ENCODE measurements around the gene SPINK8. TPM values are rescaled to one million over a fixed set of nuclear protein-coding genes. Genes with fewer than 3 reads are reported as not detected.

SPINK8 gene
- total and polyA plus RNA-seq, 2 experiments from 2014 or later = not detected

- H2AFZ ChIP-seq = no peak overlapping the region
- no peak for DNase-seq
- TF ChIP-seq EZH2phosphoT487 (IDR thresholded peaks at IDR 0.05; ENCODE audit: insufficient read depth, low read depth) = no peak
- no peak for TF ChIP-seq EZH2 (IDR thresholded peaks at IDR 0.05; ENCODE audit: insufficient read depth, poor library complexity, severe bottlenecking)
- 100% methylated on average over 2 of the region's 2 CpGs for WGBS, 2 experiments (ENCODE audit: low coverage in 1 of 2, low lambda C conversion rate in 2 of 2, missing lambda C conversion rate in 2 of 2)
- H3K27ac ChIP-seq = no peak overlapping the region
- H3K9me2 ChIP-seq (ENCODE audit: insufficient read depth) = no peaks in the 10 kb centered on the region
- peaks cover 12% of the 10 kb centered on the region; the same call in 1 of the 2 replicates for H3K4me1 ChIP-seq (ENCODE audit: insufficient read depth)
- no peak overlapping the region for H3K4me2 ChIP-seq (ENCODE audit: unreplicated experiment)
- peaks cover 28% of the 10 kb centered on the region for H3K79me2 ChIP-seq (ENCODE audit: insufficient read depth)
- no peaks in the 10 kb centered on the region for H3K36me3 ChIP-seq (ENCODE audit: low read depth)
- H3K27me3 ChIP-seq (replicated peaks; ENCODE audit: insufficient read depth) = no peaks in the 10 kb centered on the region
- no peaks in the 10 kb centered on the region for H3K9me3 ChIP-seq (ENCODE audit: low read depth)
- in situ Hi-C loops (cut with MboI) = no loop called here
- peaks cover 13% of the 10 kb centered on the region; the same call in 1 of the 2 replicates for H3F3A ChIP-seq (ENCODE audit: insufficient read depth)
- H3K9ac ChIP-seq = no peak overlapping the region
- H4K20me1 ChIP-seq (ENCODE audit: insufficient read depth) = no peaks in the 10 kb centered on the region
- H3K4me3 ChIP-seq = no peak overlapping the region
Observed at GRCh38 chr3:48303021-48303420, 30.4 kb downstream of the SPINK8 start.

- in situ Hi-C loops (cut with MboI) = no loop called here
- peaks cover 31% of the 10 kb centered on the region for H3K79me2 ChIP-seq (ENCODE audit: insufficient read depth)
- peak overlapping the region; percentile 84 for H3K4me2 ChIP-seq (ENCODE audit: unreplicated experiment)
- H3K9me3 ChIP-seq (ENCODE audit: low read depth) = no peaks in the 10 kb centered on the region
- 8 to 9% methylated on average over 10 of the region's 10 CpGs for WGBS, 2 experiments (ENCODE audit: low coverage in 1 of 2, low lambda C conversion rate in 2 of 2, missing lambda C conversion rate in 2 of 2)
- peak overlapping the region; percentile 95 for H3K27ac ChIP-seq
- H3K9ac ChIP-seq = peak overlapping the region; percentile 99
- peaks cover 12% of the 10 kb centered on the region; the same call in 1 of the 2 replicates for H3K4me1 ChIP-seq (ENCODE audit: insufficient read depth)
- peak; percentile 72 for DNase-seq
- H3K4me3 ChIP-seq = peak overlapping the region; percentile 97
- H4K20me1 ChIP-seq (ENCODE audit: insufficient read depth) = no peaks in the 10 kb centered on the region
- TF ChIP-seq EZH2phosphoT487 (IDR thresholded peaks at IDR 0.05; ENCODE audit: insufficient read depth, low read depth) = no peak
- TF ChIP-seq EZH2 (IDR thresholded peaks at IDR 0.05; ENCODE audit: insufficient read depth, poor library complexity, severe bottlenecking) = no peak
- no peaks in the 10 kb centered on the region for H3K27me3 ChIP-seq (replicated peaks; ENCODE audit: insufficient read depth)
- no peaks in the 10 kb centered on the region for H3K9me2 ChIP-seq (ENCODE audit: insufficient read depth)
- peaks cover 9% of the 10 kb centered on the region; the same call in 1 of the 2 replicates for H3K36me3 ChIP-seq (ENCODE audit: low read depth)
- peaks cover 13% of the 10 kb centered on the region; the same call in 1 of the 2 replicates for H3F3A ChIP-seq (ENCODE audit: insufficient read depth)
- H2AFZ ChIP-seq = peak overlapping the region; percentile 95
Observed at GRCh38 chr3:48301800-48302166, 31.7 kb downstream of the SPINK8 start.

GRCh38 chr3:48301020-48301799, 32.3 kb downstream of the SPINK8 start, which contains the start of gene NME6:
Gene NME6, minus strand, starts transcription at chr3:48301367.
- Histone ChIP-seq H3F3A (ENCODE audit: insufficient read depth) (peaks cover 13% of the 10 kb centered on the region; the same call in 1 of the 2 replicates), H3K9ac (peak within 1 kb of the TSS; percentile 99), H3K27me3 (replicated peaks; ENCODE audit: insufficient read depth) (no peaks in the 10 kb centered on the region), H3K79me2 (ENCODE audit: insufficient read depth) (peaks cover 31% of the 10 kb centered on the region), H3K4me2 (ENCODE audit: unreplicated experiment) (peak within 1 kb of the TSS; percentile 84), H3K9me2 (ENCODE audit: insufficient read depth) (no peaks in the 10 kb centered on the region), H3K4me1 (ENCODE audit: insufficient read depth) (peaks cover 12% of the 10 kb centered on the region; the same call in 1 of the 2 replicates), H3K4me3 (peak within 1 kb of the TSS; percentile 97), H3K36me3 (ENCODE audit: low read depth) (peaks cover 11% of the 10 kb centered on the region; the same call in 1 of the 2 replicates), H2AFZ (peak within 1 kb of the TSS; percentile 95), H3K9me3 (ENCODE audit: low read depth) (no peaks in the 10 kb centered on the region), H3K27ac (peak within 1 kb of the TSS; percentile 95), H4K20me1 (ENCODE audit: insufficient read depth) (no peaks in the 10 kb centered on the region)
- 1% methylated on average over 57 to 70 of the region's 70 CpGs for WGBS, 2 experiments (ENCODE audit: low coverage in 1 of 2, low lambda C conversion rate in 2 of 2, missing lambda C conversion rate in 2 of 2)
- TF ChIP-seq EZH2phosphoT487 (IDR thresholded peaks at IDR 0.05; ENCODE audit: insufficient read depth, low read depth) (no peak), EZH2 (IDR thresholded peaks at IDR 0.05; ENCODE audit: insufficient read depth, poor library complexity, severe bottlenecking) (no peak)
- DNase-seq = peak; percentile 93
- in situ Hi-C loops (cut with MboI) = no loop called here

GRCh38 chr3:48299746-48300712, 33.4 kb downstream of the SPINK8 start:
- in situ Hi-C loops (cut with MboI) = no loop called here
- Histone ChIP-seq H3K36me3 (ENCODE audit: low read depth) (peaks cover 15% of the 10 kb centered on the region; the same call in 1 of the 2 replicates), H4K20me1 (ENCODE audit: insufficient read depth) (no peaks in the 10 kb centered on the region), H3K27ac (peak overlapping the region; percentile 95), H3K9ac (peak overlapping the region; percentile 99), H3K4me1 (ENCODE audit: insufficient read depth) (peaks cover 12% of the 10 kb centered on the region; the same call in 1 of the 2 replicates), H3K79me2 (ENCODE audit: insufficient read depth) (peaks cover 31% of the 10 kb centered on the region), H3K9me2 (ENCODE audit: insufficient read depth) (no peaks in the 10 kb centered on the region), H3F3A (ENCODE audit: insufficient read depth) (peaks cover 13% of the 10 kb centered on the region; the same call in 1 of the 2 replicates), H3K4me2 (ENCODE audit: unreplicated experiment) (peak overlapping the region; percentile 84), H2AFZ (peak overlapping the region; percentile 95), H3K27me3 (replicated peaks; ENCODE audit: insufficient read depth) (no peaks in the 10 kb centered on the region), H3K4me3 (peak overlapping the region; percentile 97), H3K9me3 (ENCODE audit: low read depth) (no peaks in the 10 kb centered on the region)
- peak; percentile 21 for DNase-seq
- WGBS, 2 experiments (ENCODE audit: low coverage in 1 of 2, low lambda C conversion rate in 2 of 2, missing lambda C conversion rate in 2 of 2) = 83 to 86% methylated on average over 13 of the region's 13 CpGs
- no peak for TF ChIP-seq EZH2phosphoT487 (IDR thresholded peaks at IDR 0.05; ENCODE audit: insufficient read depth, low read depth)
- no peak for TF ChIP-seq EZH2 (IDR thresholded peaks at IDR 0.05; ENCODE audit: insufficient read depth, poor library complexity, severe bottlenecking)
